DOHH2 (cell line): ENCODE data around the gene STX8.

ENCODE experiments used
- H3F3A ChIP-seq: fragments of 200-600 bp; sonication (generic), shearing (Covaris generic); 2 replicates; pipeline ENCODE4 v1.6.0; 2016; ENCODE audit warnings: antibody characterized with exemption, mild to moderate bottlenecking; ENCODE audit not compliant: control insufficient read depth, insufficient read depth
- H3K27ac ChIP-seq: fragments of 200-600 bp; sonication (generic); 2 replicates; pipeline ENCODE4 v1.5.1; 2014; ENCODE audit warnings: low read depth, mild to moderate bottlenecking, low read length, moderate library complexity
- H3K27me3 ChIP-seq: fragments of 200-600 bp; sonication (generic); 2 replicates; pipeline ENCODE4 v1.6.1; 2014; ENCODE audit warnings: mild to moderate bottlenecking, low read length, mixed read lengths; ENCODE audit not compliant: control insufficient read depth
- H3K36me3 ChIP-seq: fragments of 200-600 bp; sonication (generic); 2 replicates; pipeline ENCODE4 v1.6.1; 2014; ENCODE audit warnings: mild to moderate bottlenecking, low read length, moderate library complexity, mixed read lengths; ENCODE audit not compliant: control insufficient read depth
- H3K4me1 ChIP-seq: fragments of 200-600 bp; sonication (generic); 2 replicates; pipeline ENCODE4 v1.6.1; 2014; ENCODE audit warnings: mild to moderate bottlenecking, low read length, mixed read lengths; ENCODE audit not compliant: control insufficient read depth
- H3K4me2 ChIP-seq: fragments of 200-600 bp; sonication (generic); 2 replicates; pipeline ENCODE4 v1.6.0; 2014; ENCODE audit warnings: mild to moderate bottlenecking, low read length, moderate library complexity
- H3K4me3 ChIP-seq: fragments of 200-600 bp; sonication (generic); 2 replicates; pipeline ENCODE4 v1.5.1; 2014; ENCODE audit warnings: mild to moderate bottlenecking, low read length, mixed read lengths
- H3K79me2 ChIP-seq: fragments of 200-600 bp; sonication (generic); 2 replicates; pipeline ENCODE4 v1.6.1; 2014; ENCODE audit warnings: mild to moderate bottlenecking, low read length, mixed read lengths; ENCODE audit not compliant: control insufficient read depth
- H3K9me2 ChIP-seq: fragments of 200-600 bp; sonication (generic); replicated peaks from 2 replicates; pipeline ENCODE4 v1.6.1; 2014; ENCODE audit warnings: mild to moderate bottlenecking, low read length, mixed read lengths; ENCODE audit not compliant: control insufficient read depth
- H3K9me3 ChIP-seq: fragments of 200-600 bp; sonication (generic); 2 replicates; pipeline ENCODE4 v1.6.1; 2014; ENCODE audit warnings: antibody characterized with exemption, low read length, mixed read lengths; ENCODE audit not compliant: control insufficient read depth, insufficient read depth
- H4K20me1 ChIP-seq: fragments of 200-600 bp; sonication (generic); 2 replicates; pipeline ENCODE4 v1.6.0; 2014; ENCODE audit warnings: low read depth, mild to moderate bottlenecking, antibody characterized with exemption, low read length, moderate library complexity; ENCODE audit not compliant: control insufficient read depth, insufficient read depth
- EZH2phosphoT487 ChIP-seq: fragments of 200-600 bp; sonication (generic); IDR thresholded peaks from 2 replicates; pipeline ENCODE4 v1.6.1; 2017; ENCODE audit warnings: borderline replicate concordance, mild to moderate bottlenecking, antibody characterized with exemption, low read length, moderate library complexity, mixed read lengths
- TF ChIP-seq, protein P1 (sequence below): fragments of 200-600 bp; sonication (generic); IDR thresholded peaks from one replicate; pipeline ENCODE4 v1.5.1; 2014; ENCODE audit warnings: antibody characterized with exemption, mild to moderate bottlenecking, low read depth, low read length; ENCODE audit not compliant: poor library complexity, severe bottlenecking

STX8 gene

DNA sequence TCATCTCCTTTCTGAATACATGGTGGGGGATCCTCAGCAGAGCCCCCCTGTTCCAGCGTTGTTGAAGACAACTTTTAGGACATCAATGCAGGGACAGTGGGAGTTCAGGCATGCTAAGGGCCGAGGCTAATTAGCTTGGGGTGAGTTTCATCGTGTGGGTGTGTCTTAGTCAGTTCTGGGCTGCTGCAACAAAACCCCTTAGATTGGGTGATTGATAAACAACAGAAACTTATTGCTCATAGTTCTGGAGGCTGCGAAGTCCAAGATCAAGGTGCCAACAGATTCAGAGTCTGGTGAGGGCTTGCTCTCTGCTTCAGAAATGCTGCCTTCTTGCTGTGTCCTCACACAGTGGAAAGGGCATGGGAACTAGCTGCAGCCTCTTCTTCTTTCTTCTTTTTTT is 340.3 kb downstream of the STX8 start:
- no peak overlapping the region for H3K4me2 ChIP-seq
- no peak overlapping the region for H3K4me3 ChIP-seq
- peaks cover 5% of the 10 kb centered on the region; the same call in 1 of the 2 replicates for H3K27me3 ChIP-seq
- no peaks in the 10 kb centered on the region for H3K9me2 ChIP-seq
- H3K9me3 ChIP-seq: no peaks in the 10 kb centered on the region
- peaks cover 13% of the 10 kb centered on the region for H3K4me1 ChIP-seq
- H4K20me1 ChIP-seq: no peaks in the 10 kb centered on the region
- no peaks in the 10 kb centered on the region for H3K36me3 ChIP-seq
- H3K27ac ChIP-seq: no peak overlapping the region
- TF ChIP-seq, protein P1, sequence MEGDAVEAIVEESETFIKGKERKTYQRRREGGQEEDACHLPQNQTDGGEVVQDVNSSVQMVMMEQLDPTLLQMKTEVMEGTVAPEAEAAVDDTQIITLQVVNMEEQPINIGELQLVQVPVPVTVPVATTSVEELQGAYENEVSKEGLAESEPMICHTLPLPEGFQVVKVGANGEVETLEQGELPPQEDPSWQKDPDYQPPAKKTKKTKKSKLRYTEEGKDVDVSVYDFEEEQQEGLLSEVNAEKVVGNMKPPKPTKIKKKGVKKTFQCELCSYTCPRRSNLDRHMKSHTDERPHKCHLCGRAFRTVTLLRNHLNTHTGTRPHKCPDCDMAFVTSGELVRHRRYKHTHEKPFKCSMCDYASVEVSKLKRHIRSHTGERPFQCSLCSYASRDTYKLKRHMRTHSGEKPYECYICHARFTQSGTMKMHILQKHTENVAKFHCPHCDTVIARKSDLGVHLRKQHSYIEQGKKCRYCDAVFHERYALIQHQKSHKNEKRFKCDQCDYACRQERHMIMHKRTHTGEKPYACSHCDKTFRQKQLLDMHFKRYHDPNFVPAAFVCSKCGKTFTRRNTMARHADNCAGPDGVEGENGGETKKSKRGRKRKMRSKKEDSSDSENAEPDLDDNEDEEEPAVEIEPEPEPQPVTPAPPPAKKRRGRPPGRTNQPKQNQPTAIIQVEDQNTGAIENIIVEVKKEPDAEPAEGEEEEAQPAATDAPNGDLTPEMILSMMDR: no peak
- no peak for TF ChIP-seq EZH2phosphoT487
- no peaks in the 10 kb centered on the region for H3F3A ChIP-seq
- H3K79me2 ChIP-seq: no peaks in the 10 kb centered on the region

DNA sequence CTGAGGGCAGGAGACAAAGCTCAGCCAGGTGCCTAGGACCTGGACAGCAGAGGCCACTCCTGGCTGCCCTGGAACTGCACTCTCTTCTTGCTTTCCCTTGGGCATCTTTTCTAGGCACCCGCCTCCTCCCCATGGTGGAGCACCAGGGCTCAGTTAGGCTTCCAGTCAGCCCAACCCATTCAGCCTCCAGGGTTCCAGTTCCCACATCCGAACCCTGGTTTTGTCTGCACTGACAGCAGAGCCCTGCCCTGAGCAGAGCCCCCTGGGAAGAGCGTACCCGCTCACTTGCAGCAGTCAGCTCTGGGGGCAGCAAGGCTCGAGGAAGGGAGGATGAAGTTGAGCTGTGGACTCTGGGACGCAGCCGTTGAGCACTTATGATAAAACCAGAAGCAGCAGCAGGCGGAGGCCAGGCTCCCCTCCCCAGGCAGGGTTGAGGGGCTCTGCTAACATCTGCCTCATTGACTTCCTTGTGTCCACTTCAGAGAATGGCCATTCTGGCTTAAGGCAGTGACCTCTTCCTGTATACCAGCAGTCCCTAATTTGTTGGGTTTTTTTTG is 341.2 kb downstream of the STX8 start:
- Histone ChIP-seq H3K36me3 (no peaks in the 10 kb centered on the region), H3K79me2 (no peaks in the 10 kb centered on the region), H3K4me3 (no peak overlapping the region), H3K27ac (no peak overlapping the region), H3K4me1 (peaks cover 7% of the 10 kb centered on the region), H3K9me2 (no peaks in the 10 kb centered on the region), H4K20me1 (no peaks in the 10 kb centered on the region), H3K27me3 (peaks cover 3% of the 10 kb centered on the region; the same call in 1 of the 2 replicates), H3K4me2 (no peak overlapping the region), H3K9me3 (no peaks in the 10 kb centered on the region), H3F3A (no peaks in the 10 kb centered on the region)
- no peak for TF ChIP-seq EZH2phosphoT487
- TF ChIP-seq, protein P1: no peak

DNA sequence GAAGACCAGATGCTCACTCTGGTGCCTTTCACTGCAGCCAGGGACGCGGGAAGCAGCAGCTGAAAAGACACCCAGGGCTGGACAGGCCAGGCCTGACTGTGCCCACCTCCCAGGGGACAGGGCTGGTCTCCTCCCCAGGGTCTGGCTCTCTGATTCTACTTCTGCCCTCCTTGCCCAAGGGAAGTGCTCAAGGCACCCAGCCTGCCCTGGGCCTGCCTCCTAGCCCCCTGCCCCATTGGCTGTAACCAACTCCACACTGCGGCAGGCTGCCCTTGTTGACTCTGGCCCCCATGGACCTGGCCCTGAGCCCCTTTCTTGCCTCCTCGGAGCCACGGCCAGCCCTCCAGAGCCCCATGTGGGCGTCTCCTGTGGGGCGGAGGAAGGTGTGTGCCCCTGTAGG is 341.9 kb downstream of the STX8 start:
- no peaks in the 10 kb centered on the region for H3K9me2 ChIP-seq
- no peak overlapping the region for H3K4me3 ChIP-seq
- no peaks in the 10 kb centered on the region for H3K36me3 ChIP-seq
- TF ChIP-seq, protein P1: no peak
- TF ChIP-seq EZH2phosphoT487: no peak
- H4K20me1 ChIP-seq: no peaks in the 10 kb centered on the region
- H3F3A ChIP-seq: no peaks in the 10 kb centered on the region
- H3K4me2 ChIP-seq: no peak overlapping the region
- H3K27me3 ChIP-seq: 0 out of 2 replicates have a peak, but pooled peaks cover 2% of the 10 kb centered on the region
- H3K4me1 ChIP-seq: no peaks in the 10 kb centered on the region
- H3K9me3 ChIP-seq: no peaks in the 10 kb centered on the region
- H3K27ac ChIP-seq: no peak overlapping the region
- no peaks in the 10 kb centered on the region for H3K79me2 ChIP-seq

DNA sequence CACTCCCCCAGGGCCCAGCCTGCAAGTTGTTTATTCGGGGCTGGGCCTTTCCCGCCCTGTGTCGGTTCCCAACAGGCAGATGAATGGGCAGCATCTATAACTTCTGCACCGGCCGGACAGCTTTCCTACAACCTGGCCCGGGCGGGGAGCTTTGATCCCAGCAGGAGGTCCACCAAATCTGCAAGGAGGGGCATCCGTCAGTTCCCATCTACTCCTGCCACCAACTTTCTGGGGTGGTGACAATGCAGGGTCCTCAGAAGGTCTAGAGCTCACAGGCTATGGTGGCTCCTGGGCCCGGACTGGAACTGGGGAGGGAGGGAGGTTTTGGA is 342.4 kb downstream of the STX8 start:
- Histone ChIP-seq H3K27me3 (0 out of 2 replicates have a peak, but pooled peaks cover 2% of the 10 kb centered on the region), H3K4me2 (no peak overlapping the region), H3K9me2 (no peaks in the 10 kb centered on the region), H3K4me3 (no peak overlapping the region), H4K20me1 (no peaks in the 10 kb centered on the region), H3K36me3 (no peaks in the 10 kb centered on the region), H3F3A (no peaks in the 10 kb centered on the region), H3K4me1 (no peaks in the 10 kb centered on the region), H3K79me2 (no peaks in the 10 kb centered on the region), H3K27ac (no peak overlapping the region), H3K9me3 (no peaks in the 10 kb centered on the region)
- TF ChIP-seq EZH2phosphoT487: no peak
- TF ChIP-seq, protein P1: no peak
